ENCODE data around the gene PTPRN2.
"Not testable (repeated sequence)": the region's sequence is repeated elsewhere in the genome, so short reads cannot be mapped to it uniquely, and the experiment has no call there.

PTPRN2 gene

DNA sequence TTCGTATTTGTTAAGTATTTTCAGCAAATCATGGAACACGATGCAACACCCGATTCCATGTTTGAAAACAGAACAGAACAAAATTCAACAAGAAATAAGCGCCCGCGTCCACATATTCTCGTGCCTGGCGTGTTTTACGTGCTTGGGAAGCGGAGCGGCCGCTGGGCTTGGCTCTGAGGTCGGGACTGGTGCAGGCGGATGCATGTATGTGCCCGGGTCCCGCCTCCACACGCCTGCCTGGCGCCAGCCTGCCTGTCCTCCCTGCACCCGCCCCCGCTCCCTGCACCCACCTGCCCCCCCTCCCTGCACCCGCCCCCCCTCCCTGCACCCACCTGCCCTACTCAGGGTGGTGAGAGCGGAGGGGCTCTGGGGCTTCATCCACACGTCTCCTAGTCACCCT lies 796.4 kb downstream of the PTPRN2 start:
- no peak for DNase-seq (ENCODE audit: low spot score)

DNA sequence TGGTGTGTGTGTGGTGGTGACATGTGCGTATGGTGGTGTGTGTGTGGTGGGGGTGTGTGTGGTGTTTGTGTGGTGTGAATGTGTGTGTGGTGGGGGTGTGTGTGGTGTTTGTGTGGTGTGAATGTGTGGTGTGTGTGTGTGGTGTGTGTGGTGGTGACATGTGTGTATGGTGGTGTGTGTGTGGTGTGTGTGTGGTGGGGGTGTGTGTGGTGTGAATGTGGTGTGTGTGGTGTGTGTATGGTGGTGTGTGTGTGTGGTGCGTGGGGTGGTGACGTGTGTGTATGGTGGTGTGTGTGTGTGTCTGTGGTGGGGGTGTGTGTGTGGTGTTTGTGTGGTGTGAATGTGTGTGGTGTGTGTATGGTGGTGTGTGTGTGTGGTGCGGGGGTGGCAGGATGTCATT lies 797.7 kb downstream of the PTPRN2 start:
- DNase-seq (ENCODE audit: low spot score) = no peak

DNA sequence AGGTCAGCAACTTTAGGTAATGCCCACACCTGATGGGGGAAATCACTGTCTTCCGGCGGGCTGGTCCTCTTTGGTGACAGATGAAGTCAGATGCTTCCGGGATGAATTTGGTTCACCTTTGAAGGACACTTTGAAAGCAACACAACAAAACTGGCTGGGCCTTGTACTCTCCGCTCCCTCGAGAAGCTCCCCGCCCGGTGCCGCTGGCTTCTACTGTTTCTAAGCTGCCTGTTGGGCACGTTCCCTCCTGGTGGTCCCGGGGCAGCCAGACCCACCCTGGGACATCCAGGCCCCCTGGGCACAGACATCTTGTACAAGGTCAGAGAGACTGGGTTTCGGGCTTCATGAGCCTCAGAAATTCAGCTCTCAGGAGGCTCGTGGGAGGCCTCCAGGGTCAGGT lies 798.5 kb downstream of the PTPRN2 start:
- DNase-seq (ENCODE audit: low spot score) = no peak

DNA sequence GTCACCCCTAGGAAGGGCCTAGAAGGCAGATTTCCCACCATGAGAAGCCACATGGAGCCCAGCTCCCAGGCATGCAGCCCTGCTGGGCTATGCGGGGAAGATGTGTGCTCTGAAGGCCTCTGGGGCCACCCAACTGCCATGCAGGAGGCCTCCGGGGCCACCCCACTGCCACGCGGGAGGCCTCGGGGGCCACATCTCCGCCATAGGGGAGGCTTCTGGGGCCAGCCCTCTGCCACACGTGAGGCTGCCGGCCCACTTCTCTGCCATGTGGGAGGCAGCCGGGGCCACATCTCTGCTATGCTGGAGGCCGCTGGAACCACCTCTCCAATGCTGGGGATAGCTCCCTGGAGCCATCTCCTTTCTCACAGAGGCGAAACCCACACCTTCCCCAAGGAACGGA lies 799.0 kb downstream of the PTPRN2 start:
- DNase-seq (ENCODE audit: low spot score) = no peak

DNA sequence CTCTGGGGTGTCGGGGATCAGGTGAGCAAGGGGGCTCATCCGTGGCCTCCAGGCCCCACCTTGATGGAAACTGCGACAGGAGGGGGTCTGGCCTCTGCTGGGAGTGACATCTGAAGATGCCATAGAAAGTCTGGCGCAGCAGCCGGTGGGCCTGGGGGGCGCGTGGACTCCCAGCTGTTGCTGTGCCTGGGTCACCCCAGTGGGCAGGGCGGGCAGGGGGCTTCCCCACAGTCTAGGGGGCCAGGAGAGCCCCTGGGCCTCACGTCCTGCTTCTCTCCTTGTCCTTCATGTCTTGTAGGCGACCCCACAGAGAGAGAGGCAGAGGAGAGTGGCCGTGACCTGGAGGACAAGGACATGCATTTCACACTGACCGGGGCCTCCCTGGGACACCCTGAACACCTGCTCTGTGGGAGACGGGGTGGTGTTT lies 800.3 kb downstream of the PTPRN2 start:
- no peak for DNase-seq (ENCODE audit: low spot score)

DNA sequence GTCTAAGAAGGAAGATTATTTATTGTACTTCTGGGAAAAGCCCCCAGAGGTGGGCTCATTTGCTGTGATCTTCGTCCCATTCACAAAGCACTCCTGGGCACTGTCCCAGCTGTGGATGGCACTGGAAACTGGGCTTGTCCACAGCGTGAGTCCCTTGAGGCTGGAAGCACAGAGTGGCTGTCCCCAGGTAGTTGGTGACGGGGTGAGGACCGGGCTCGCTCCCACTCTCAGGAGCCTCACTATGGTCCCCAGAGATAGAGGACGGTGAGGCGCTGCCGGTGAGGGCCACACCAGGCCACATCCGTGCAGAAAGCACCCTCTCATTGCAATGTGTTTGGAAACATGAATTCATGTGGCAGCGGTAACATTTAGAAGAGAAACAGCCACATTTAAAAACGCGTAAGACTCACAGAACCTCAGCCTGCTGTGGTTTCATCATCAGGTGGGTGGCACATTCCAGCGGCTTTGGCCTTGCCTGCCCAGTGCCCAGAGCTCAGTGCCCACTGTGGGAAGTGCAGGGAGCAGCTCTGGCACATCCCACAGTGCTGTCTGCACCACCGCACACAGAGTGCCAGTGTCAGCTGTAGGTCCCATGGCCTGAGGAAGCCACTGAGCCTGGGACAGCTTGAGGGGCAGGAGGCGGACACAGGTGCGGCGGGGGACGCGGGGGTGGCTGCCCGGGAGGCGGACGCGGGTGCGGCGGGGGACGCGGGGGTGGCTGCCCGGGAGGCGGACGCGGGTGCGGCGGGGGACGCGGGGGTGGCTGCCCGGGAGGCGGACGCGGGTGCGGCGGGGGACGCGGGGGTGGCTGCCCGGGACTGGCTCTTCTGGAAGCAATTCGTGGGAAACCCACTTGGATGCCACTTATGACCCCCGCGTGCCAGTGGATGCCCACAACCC lies 801.0 kb downstream of the PTPRN2 start:
- no peak for DNase-seq (ENCODE audit: low spot score)

DNA sequence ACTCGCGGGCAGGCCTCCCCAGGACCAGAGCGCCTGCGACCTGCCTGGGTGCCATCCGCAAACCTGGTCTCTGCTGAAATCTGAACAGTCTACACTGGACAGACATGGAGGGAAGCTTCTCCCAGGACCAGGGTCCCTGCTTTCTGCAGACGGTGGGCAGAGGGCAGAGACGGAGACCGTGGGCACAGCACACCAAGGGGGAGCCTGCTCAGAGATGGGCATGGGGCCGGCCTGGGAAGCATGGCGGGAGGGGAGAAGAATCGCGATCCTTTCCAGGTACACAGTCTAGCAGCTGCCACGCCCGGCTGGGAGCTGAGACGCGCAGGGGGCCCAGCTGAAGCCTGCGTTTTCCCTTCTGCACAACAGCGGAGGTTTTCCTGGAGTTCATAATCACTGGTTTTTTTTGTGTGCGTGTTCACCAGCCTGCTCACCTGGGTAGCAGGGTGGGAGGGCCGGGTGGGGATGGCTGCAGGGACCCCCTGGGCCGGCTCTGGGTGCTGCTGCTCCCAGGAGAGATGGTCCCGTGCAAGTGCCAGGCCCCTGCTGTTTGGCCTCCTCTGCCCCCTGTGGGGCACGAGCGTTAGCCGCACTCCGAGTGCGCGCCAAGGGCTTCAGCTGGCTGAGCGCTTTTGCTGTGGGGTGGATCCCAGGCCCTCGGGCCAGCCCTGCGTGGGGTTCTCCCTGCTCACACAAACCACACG lies 802.0 kb downstream of the PTPRN2 start:
- no peak for DNase-seq (ENCODE audit: low spot score)

DNA sequence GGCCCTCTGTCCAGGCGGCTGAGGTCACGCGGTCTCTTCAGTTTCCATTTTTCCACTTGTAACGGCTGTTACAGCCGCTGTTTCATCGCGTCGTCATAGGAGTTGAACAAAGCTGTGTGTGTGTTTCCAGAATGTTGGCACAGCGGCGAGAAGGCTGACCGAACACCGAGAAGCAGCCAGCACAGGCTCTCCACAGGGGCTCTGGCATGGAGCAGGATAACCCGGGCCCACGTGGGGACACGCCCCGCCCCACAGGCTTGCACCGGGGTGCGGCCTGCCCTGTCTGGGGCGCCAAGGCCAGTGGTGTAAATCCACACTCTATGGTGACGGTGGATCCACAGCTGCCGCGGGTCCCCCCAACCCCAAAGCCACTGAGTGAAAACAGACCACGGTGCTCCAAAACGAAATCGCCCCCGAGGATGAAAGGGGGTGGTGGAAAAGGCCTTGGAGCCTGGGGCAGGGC lies 802.6 kb downstream of the PTPRN2 start:
- no peak for DNase-seq (ENCODE audit: low spot score)

DNA sequence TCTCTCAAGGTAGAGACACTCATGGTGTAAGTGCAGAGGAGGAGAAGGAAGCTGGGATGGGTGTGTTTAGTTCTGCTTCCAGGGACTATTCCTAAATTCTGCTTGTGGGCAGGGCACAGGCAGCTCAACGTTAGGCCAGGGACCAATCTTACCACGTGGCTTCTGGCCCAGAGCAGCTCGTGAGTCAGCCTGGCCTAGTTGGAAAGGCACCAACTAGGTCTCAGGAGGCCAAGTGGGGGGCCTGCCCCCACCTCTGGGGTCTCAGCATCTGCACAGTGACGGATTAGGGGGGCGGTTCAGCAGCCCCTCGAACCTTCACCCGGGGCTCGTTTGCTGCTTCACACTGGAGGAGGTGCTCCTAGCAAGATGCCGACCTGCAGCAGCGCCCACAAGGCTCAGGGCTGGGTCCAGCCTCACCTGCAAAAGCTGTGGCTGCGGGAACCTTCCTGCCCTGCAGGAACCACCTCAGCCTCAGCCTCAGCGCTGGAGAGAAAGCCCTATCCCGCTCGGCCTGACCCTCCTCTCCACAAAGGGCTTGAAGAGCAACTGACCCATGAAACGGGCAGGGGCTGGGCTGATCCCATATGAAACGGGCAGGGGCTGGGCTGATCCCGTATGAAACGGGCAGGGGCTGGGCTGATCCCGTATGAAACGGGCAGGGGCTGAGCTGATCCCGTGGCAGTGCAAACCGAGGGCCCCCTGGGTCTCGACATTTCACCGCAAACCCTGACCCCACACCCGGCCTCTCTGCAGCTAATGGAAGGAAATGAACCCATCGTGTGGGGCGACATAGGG lies 803.4 kb downstream of the PTPRN2 start:
- no peak for DNase-seq (ENCODE audit: low spot score)

DNA sequence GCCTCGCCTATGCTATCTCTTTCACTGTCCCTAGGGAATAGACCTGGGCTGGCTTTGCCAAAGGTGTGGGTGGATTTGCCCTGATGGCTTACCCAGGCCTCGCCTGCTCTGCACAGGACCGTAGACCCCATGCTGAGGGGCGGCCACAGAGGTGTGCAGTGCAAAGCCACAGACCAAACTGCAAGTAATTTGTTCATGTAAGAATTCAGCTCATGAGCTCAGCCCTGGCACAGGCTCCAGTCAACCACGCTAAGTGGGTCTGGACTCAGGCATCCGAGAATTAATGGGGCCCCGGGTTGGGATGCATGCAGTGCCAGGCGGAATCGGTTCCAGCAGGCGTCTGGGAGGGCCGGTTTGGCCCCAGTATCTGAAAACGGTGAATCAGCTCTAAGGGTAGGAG lies 805.6 kb downstream of the PTPRN2 start:
- no peak for DNase-seq (ENCODE audit: low spot score)

DNA sequence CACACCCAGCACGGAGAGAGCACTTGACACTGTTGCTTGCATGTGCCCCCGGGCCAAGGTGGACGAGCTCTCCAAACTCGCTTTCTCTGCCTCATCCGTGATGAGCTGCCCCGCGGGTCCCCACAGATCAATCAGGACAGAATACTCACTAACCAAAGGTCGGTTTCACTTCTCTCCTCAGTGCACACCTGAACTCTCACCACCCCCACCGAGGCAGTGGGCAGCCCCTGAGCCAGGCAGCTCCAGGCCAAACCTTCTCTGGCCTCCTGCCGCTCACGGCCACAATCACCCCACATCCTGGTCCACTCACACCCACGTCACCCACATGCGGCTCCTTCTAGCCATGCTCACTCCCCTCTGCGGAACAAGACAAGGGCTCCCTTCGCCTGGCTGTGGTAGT lies 806.9 kb downstream of the PTPRN2 start:
- no peak for DNase-seq (ENCODE audit: low spot score)

DNA sequence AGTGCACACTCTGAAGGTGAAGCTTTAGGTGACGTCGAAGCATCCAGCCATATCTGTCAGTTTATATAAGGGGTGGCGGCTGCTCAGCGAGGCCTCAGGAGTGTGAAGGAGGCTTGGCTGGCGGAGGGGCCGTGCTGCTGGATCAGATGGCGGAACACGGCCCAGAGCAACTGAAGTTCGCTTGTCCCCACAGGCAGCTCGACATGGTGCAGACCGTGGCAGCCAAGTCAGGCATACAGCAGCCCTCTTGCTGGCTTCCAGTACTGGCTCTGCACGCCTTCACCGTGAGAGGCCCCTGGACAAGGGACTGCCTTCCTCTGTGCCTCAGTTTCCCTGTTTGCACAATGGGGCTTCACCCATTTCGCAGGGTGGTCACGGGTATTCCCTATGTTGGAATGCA lies 807.3 kb downstream of the PTPRN2 start:
- no peak for DNase-seq (ENCODE audit: low spot score)

DNA sequence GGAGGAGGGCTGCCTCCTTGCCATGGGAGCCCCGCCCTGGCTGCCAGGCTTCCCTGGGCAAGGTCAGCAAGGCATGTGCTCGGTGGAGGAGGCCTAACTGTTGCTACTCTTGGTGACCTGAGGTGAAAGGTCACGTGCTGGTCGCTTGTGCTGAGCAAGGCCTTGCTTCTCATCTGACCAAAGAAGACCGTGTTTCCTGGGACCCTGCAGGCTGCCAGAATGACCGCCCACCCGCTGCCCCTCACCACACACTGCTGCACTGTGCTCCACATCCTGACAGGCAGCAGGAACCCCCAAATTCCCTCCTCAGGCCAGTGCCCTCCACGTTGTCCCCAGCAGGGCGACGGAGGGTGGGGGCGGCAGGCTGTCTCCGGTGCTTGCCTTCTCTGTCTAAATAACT lies 808.4 kb downstream of the PTPRN2 start:
- no peak for DNase-seq (ENCODE audit: low spot score)

DNA sequence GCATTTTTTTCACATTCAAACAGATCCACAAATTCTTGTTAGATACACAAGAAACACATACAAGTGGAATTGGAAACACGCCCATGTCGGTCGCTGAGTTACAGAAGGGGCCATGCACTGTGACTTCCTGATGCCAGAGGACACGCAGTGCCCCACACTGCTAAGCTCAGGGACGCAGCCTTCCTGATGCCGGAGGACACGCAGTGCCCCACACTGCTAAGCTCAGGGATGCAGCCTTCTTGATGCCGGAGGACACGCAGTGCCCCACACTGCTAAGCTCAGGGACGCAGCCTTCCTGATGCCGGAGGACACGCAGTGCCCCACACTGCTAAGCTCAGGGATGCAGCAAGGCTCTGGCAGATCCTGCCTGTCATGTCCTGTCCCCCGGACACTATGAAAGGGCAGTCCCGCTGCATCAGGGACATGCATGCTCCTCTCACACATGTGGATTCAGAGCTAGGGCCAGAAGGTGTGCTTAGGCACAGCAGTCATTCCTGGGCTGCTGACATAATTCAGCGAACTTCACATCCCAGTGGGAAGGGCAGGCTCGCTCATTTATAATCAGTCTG lies 810.3 kb downstream of the PTPRN2 start:
- DNase-seq (ENCODE audit: low spot score) = not testable (repeated sequence)

DNA sequence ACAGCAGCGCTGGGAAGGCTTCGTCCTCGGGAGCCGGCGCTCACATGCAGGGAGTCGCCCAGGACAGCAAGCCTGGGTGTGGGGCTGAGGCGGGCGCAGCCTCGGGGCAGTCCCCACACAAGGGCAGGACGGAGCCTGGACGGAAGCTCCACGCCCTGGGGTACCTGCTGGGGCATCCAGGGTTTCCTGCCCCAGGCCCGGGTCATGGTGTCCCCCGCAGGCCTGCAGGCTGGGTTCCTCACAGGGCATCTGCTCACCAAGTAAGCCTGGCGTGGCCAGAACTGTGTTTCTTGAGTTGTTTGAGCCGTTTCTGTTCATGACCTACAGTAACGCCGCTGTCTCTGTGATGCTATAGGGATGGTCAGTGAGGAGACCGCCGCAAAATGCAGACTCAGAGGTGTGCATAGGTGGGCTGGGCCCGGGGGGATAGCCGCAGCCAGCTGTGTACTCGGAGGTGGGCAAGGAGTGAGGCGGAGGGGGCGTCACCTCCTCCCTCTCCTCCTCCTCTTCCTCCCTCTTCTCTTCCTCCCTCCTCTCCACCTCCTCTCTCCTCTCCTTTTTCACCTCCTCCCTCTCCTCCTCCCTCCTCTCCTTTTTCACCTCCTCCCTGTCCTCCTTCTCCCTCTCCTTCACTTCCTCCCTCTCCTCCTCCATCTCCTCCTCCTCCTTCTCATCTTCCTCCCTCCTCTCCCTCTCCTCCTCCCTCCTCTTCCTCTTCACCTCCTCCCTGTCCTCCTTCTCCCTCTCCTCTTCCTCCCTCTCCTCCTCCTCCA lies 811.9 kb downstream of the PTPRN2 start:
- DNase-seq (ENCODE audit: low spot score) = no peak

DNA sequence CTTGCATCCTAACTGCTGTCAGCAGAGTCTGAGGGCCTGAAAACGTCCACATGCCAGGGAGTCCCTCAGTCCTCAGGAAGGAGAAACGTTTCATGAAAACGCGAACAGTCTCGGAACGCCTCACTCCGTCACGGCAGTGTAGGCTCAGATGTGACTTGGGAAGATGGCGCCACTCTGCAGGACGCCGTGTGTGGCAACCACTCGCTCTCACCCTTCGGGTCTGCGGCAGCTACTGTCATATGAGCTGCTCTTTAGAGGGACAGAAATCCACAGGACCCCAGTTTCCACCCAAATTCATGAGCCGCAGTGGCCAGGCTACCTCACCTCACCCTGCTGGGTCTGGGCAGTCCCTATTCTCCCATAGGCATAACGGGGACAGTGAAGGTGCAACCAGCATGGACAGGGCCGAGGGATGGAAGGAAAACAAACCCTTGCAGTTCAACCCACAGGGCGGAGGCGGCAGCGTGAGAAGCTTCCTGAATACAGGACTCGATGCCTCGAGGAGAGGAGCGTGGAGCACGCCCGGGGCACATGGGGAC lies 812.5 kb downstream of the PTPRN2 start:
- DNase-seq (ENCODE audit: low spot score) = no peak

DNA sequence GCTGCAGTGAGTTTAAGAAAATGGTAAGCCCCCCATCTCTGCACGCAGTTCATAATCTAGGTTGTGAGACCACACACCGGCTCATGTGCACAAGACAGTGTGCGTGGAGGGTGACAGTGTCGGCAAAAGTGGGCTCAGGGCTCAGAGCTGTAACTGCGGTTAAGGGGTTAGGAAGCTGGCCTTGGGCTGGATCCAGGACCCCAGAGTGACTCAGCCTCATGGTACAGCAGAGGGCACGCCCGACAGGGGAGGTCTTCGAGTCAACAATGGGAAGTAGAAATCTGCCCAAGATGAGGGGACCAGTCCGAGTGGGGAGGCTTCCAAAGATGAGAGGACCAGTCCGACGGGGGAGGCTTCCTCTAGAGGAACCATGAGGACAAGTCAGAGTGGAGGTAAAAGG lies 813.1 kb downstream of the PTPRN2 start:
- no peak for DNase-seq (ENCODE audit: low spot score)

DNA sequence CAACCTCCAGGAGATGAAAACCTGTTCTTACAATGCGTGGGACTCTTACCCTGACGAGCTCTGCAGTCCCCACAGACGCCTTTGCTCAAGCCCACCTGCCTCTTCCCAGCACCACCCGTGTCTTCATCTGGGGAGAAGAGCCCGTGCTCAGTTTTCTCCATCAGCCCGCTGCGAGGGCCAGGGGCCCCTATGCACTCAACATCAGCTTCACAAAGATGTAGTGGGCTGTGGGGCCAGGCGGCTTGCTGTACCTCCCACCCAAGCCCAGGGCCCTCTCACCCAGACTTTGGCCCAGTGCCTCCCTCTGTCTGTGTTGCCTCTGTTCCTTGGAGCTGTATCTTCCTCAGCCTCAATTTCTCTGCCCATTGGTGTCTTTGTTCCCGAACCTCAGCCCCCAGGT lies 814.3 kb downstream of the PTPRN2 start:
- DNase-seq (ENCODE audit: low spot score) = no peak

DNA sequence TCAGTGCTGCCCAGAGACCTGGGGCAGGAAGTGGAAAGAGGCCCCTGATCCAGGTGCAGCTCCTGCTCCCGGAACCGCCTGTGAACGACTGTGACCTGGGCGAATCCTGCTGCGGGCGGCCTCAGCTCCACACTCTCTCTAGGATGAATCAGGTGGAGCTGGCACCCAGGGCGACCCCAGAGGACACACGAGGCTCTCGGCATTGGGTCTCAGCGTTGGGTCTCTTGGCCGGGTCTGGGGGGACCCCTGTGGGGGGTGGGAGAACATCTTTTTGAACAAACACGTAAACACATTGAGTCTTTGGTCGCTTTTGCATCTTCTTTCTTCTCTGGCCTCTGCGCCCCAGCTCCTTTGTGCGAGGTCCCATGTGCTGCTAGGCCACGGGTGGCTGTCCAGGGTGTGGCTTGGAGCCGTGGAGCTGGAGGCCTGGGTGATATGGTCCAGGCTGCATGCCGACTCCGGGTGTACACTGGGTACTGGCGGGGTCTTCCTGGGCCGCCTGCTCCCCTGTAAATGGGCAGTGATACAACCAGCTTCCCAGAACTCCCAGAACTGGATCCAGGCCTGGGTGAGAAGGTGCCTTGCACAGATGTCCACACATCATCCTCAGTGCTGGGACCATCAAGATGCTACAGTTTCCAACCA lies 815.0 kb downstream of the PTPRN2 start:
- DNase-seq (ENCODE audit: low spot score) = no peak

DNA sequence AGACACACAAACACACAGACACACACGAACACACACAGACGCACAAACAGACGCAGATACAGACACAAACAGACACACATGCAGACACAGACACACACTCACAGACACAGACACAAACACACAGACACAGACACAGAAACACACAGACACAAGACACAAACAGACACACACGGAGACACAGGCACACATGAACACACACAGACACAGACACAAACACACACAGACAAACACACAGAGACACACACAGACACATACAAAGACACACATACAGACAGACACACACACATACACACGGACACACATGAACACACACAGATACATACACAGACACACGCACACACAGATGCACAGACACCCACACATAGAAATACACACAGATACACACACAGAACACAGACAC lies 815.9 kb downstream of the PTPRN2 start:
- DNase-seq (ENCODE audit: low spot score) = no peak
